ENCODE results near the gene CYTH1.

The CYTH1 gene

DNA sequence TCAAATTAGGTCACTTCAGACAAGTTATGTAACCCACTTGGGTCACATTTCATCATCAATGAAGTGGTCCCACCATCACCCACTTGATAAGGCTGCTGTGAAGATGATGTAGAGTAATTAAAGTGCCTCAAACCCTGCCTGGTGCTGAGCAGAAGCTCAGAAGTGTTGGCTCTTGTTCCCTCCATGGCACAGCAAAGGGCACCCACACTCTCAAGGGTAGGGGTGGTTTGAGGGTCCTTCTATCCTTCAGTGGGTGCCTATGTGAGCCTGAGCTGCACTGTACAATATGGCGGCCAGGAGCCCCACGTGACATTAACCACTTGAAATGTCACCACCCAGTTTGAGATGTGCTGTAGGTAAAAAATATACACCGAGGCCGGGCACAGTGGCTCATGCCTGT lies 71.5 kb downstream of the CYTH1 start:
- no peak for DNase-seq

DNA sequence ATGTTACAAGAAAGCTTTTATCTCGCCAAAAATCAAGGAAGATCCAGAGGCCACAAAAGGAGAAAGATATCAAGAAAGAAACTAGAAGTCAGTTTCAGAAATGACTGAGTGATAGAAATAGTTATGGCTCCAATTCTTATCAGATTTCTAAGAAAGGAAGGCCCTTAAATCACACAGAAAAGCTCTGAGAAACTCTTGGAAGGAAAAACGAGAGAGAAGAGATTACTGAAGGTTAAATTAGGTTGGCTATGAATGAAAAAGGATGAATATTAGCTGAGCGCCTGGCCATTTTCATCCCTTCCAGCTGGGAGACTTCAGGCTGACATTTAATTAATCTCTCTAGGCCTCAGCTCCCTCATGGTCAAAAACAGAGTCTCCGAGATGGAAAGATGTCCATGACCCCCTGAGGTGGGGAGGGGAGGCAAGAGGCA lies 72.3 kb downstream of the CYTH1 start:
- DNase-seq = no peak

DNA sequence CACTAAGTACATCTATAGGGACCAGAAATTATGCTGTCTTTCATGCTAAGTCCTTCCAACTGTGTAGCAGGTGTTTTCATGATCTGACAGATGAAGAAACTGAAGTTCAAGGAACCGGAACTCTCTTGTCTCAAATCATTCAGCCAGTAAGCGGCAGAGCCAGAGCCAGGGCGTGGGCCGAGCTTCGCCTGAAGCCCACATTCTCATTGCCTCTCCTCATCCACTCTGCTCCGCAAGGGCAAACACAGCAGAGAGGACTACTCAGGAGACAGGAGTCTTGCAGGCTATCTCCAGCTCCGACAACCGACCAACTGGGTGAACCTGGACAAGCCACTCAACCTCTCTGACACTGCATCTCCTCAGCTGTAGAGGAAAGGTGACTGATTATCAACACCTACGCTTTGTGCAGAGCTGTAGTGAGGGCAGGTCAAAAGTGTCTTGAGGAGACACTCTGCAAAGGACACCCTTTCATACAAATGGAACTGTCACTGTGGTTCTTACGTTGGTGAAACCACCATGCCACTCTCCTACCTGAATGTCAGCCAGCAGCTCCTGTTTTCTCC lies 72.9 kb downstream of the CYTH1 start:
- DNase-seq = peak in 1 of 2 experiments; percentile 37

DNA sequence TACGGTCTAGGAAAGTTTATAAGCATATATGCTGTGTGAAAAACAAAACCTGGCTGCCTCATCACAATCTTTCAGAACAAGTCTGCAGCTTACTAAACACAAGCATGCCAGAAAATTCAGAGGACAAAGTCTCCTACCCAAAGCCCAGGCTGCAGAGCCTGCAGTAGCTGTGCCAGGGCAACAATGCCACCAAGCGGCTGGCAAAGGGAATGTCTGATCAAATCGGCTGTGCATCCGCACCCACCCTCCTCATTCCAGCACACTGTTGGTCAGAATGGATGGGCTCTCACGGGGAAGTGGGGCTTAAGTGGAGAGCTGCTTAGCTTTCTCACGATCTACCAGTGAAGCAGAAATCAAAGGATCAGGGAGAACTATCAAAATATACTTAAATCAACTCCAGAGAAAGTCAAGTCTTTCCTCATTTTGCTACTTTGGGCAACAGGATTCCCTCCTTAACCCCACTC lies 73.5 kb downstream of the CYTH1 start:
- DNase-seq = peak; percentile 87 to 93

DNA sequence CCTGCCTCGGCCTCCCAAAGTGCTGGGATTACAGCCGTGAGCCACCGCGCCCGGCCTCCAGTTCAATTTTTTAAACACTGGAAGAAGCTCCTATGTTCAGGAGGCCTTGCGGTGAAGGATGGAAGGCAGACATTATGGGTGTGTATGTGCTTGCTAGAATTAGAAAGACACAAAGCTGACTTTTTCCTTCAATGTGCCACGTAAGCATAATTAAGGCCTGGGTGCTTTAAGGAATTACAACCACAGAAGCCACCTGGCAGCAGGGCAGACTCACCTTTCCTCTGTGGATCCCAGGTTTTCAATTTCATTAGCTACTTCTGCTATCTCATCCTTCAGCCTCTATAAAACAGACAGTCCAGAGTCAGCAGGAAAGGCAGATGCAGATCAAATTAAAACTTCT lies 74.2 kb downstream of the CYTH1 start:
- no peak for DNase-seq

DNA sequence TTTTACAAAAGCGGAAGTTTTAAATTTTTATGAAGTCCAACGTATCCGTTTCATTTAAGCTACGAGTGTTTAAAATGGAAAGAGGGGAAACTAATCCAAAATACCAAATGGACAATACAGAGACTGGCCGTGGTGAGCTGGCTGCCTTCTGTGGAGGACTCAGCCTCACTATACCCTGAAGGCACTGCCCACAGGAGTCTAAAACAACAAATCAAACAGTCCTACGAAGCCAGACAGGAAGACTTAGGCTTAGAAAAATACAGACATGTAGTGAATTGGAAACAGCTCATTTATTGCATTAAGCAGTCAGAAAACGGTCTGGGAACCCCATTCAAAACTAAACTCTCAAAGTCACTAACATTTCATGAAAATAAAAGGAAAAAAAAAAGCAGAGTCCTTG lies 75.1 kb downstream of the CYTH1 start:
- DNase-seq = no peak

DNA sequence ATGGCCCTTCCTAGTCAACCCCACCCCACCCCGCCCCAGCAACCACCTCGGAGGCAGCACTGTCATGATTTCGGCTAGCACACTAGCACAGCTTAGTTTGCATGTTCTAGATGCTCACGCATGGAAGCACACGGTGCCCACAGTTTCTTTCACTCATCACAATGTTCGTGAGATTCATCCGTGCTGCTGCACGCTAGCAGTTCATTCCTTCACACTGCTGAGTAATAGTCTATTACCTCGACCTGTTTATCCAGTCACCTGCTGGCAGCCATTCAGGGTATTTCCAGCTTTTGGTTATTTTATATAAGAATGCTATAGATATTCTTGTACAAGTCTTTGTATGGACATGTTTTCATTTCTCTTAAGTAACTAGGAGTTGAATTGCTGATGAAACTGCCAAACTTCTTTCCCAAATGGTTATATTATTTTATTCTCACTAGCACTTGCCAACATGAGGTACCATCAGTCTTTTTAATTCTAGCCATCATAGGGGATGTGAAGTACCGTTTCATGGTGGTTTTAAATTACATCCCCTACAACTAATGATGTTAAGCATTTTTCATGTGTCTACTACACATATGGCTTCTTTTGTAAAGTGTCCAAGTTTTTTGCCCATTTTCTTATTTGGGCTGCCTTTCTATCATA lies 75.7 kb downstream of the CYTH1 start:
- DNase-seq = peak; percentile 42 to 80

DNA sequence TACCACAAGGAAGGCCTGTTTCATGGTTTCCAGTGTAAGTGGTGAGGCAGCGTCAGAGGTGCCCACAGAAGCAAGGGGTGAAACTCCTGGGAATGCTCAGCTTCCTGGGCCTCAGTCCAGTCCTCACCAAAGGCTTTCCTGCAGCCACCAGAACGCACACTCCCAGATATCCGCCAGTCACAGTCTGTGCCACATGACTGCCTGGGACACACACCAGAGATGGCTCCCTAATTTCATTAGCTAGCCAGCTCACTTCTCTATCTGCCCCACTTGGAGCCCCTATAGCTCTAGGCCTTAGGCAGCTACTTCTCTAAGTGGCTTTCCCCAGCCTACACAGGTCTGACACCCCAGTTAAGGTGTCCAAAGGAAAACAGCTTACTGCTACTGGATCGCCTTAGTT lies 77.0 kb downstream of the CYTH1 start:
- no peak for DNase-seq

DNA sequence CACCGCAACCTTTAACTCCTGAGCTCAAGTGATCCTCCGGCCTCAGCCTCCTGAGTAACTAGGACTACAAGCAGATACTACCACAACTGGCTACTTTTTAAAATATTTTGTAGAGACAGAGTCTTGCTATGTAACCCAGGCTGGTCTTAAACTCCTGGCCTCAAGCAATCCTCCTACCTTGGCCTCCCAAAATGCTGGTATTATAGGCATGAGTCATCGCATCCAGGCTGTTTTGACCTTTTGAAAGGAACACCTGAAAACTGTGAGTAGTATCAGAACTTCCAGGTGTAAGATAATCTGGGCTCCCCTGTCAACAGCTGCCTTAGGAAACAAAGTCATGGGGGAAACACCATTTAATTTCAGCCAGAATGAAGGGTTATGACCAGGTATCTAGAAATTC lies 77.5 kb downstream of the CYTH1 start:
- no peak for DNase-seq

DNA sequence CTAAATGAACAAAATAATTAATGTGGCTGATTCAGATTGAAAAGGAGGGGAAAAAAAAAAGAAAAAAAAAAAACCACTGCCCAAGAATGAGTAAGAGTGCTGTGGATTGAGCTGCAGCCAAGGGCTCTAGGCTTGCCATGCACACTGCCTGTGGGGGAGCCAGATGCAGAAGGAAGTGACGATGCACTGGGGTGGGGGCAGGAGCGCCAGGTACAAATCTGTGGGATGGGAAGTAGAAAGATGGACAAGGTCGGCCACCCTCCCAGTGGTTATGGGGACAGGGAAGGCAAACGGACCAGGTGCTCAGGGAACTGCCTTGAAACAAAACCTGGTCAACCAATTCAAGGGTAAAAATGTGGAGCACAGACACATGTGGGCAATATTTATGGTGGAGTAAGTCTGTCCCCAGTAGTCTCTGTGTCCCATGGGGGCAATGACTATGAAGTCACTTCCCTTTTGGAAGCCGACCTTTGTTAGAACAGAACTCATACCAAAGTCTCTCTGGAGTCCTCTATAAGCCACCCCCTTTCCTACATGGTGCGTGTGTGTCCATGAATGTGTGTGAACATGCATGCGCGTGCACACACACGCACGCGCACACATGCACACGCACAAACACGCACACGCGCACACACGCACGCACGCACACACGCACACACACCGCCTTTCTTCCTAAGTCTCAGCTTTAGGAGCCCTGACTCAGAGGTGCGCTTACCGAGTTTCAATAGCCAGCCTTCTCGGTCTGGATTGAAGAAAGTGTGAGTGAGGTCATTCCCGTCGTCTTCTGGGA lies 84.3 kb downstream of the CYTH1 start:
- no peak for DNase-seq

DNA sequence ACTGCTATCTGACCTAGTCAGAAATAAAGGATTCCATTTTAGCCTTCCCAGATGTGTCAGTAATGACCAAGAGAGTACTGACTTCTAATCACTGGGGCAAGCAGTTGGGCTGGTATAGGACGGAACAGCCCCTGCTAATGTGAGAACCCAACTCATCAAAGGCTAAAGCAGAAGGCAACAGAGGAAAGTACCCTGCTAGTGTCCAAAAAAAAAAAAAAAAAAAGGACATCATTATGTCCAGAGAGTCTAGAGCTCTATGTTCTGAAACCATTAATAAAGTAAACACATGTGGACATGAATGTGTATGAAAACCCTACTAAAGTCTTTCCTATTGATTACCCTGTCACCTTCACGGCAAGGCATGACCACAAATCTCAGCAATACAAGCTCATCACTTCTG lies 85.0 kb downstream of the CYTH1 start:
- no peak for DNase-seq

DNA sequence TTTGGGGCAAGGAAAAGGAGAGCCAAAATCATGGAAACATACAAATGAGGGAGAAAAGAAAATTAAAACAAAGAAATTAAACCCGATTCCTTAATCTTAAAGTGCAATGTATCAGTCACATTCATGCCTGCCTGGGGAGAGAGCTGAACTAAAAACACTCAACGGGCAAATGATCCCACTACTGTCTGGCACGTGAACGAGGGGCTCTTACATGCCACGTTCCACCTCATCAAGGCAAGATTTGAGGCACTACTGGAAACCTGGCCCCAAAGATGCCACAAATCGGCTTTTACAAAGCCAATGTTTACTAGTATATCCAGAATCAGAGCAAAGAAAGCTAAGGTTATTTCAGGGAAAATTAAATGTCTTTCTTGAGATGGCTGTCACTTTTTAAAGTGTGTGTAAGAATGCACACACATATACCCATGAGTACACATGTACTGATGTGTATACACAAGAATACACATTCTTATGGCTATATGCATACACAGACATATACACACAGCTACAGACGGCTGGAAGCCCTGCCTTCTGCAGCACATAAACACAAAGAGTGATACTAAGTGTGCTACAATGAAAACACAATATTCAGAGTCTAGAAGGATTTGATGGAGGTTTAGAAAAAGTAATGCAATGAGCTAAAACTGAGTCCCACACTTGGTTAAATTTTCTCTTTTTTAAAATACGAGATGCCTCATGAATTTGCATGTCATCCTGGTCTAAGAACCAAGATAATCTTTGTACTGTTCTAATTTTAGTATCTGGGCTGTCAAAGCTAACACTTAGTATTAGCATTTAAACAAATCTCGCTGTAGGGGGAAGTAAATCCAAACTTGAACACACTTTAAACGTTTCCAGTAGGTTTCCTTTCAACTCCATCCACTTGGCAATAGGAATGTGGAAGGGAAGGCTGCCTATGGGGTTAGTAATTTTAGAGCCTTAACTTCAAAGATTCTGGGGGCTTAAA lies 85.8 kb downstream of the CYTH1 start:
- no peak for DNase-seq

DNA sequence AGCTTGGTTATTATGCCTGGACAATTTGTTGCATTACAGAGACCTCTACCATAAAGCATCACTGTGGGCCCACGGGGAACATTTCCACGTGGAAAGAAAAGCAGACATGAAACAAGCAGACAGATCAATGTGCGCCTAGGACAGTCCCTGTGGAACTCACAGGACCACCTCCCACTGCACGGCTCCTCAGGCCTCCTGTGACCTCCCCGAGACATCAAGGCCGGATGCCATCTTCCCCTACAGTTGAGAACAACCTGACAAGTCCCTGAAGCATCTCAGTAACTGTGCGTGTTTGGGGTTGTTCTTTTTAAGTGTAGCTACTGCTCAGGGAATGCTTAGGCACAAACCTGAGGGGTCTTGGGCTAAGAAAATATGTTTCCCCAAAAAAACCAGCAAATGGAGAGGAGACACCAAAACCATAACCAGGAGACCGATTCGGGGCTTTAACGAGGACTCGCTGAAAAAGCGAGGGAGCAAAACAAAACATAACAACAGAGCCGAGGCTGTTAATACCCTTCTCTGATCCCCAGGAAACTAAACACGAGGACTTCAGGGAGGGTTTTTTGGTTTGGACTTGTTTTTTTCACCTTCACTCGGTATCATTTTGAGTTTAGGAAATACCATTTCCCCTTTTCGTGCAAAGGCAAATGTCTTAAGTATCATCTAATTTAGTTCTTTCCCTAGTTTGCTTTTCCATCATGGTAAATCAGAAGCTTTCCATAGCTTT lies 87.1 kb downstream of the CYTH1 start:
- no peak for DNase-seq

DNA sequence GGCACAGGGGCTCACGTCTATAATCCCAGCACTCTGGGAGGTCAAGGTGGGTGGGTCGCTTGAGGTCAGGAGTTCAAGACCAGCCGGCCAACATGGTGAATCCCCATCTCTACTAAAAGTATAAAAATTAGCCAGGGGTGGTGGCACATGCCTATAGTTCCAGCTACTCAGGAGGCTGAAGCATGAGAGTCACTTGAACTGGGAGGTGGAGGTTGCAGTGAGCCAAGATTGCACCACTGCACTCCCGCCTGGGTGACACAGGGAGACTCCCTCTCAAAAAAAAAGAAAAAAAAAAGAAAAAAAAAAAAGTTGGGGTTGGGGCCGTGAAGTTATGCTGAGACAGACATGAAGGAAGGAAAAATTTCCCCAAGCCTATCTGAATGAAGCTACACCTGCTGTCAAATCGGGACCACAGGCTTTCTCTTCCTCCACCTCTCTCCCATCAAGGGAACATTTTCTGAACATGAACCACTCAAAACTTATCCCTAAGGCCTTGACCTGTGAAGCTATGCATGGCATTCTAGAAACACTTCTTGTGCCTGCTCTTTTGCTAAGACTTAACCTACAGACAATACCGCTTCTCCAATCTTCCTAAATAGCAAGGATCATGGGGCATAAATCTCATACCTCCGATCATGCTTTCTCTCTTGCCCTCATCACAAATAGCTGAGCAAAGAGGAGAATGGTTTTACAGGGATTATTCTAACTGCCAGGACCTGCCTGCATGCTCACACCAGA lies 88.6 kb downstream of the CYTH1 start:
- DNase-seq = no peak

DNA sequence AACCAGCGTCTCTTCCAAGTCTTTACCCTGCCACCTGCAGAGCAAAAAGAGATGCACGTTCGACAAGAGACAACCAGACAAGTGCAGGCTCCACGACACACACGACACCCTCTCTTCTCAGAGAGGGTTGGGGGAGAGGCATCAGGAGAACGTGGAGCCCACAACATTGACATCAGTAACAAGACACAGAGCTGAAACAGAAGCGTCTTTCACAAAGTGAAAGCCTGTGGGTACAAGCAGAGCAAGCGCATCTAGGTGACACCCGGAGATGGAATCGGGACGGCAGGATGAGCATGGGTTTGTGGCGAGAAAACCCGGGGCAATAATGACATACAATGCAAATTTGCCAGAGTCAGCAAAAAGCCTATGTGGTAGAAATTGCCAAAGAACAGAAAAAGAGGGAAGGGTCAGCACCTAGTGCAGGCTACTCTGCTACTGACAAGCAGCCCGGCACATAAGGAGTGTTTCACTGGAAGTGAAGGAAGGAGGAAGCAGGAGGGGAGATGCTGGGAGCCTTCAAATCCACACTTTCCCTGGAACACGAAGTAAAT lies 89.5 kb downstream of the CYTH1 start:
- no peak for DNase-seq

DNA sequence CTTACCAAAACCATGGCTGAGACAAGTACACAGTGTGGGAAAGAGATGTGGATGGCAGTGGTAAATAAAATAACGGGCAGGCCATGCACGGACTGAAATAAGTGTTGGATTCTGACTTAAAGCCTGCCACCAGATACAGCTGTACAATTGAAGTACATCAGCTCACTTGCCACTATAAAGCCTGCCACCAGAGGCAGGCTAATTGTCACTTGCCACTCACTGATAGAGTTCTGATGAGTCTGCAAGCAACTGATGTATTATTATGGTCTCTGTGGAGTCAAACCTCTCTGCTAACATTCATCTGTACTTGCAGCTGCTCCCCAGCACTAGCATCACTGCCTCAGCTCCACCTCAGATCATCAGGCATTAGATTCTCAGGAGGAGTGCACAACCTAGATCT lies 93.0 kb downstream of the CYTH1 start:
- no peak for DNase-seq

DNA sequence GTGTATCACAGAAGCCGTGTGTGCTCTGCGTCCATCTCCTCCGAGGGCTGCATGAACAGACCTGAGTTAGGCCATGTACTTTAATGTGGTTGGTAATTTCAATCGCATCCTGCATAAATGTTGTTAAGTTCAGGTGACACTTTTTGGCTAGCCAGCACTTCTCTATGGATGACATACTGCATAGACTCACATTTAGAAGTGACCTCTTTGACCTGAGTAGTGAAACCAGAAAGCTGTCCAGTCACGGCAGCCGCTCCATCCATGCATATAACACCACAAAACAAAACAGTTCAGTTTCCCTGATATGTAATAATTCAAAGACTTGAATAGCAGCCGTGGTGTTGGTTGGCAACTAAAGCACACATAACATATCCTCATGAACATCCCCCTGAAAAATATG lies 94.1 kb downstream of the CYTH1 start:
- no peak for DNase-seq

DNA sequence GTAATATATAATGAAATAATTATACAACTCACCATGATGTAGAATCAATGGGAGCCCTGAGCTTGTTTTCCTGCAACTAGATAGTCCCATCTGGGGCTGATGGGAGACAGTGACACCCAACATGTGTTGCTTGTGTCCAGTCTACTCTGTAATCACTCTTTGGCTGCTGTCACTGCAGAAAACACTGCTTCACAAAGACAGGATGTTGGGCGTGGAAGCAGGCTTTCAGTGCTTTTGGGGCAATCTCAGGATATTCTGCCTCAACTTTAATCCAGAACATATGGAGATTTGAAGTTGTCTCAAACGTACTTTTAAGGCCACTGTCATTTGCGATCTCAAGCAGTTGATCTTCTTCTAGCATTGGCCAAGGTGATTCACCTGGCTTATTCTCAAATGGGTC lies 94.9 kb downstream of the CYTH1 start:
- no peak for DNase-seq

DNA sequence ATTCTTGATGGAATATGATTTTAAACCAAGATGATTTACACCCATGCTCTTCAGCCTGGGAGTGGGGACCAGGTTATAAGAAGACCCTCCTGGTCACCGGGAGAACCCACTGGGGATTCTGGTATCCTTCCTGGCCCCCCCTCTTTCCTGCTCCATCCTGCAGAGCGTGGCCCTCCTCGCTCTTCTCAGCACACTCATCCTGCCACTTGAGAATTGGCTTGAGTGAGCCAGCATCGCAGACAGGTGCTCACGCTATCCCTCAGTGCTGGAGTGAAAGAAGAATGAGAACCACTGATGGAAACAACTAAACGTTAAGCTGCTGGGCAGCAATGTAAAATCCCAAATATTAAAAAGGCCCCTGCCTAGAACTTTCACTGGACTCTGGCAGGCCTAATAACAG lies 98.0 kb downstream of the CYTH1 start:
- DNase-seq = peak in 1 of 2 experiments; percentile 20

DNA sequence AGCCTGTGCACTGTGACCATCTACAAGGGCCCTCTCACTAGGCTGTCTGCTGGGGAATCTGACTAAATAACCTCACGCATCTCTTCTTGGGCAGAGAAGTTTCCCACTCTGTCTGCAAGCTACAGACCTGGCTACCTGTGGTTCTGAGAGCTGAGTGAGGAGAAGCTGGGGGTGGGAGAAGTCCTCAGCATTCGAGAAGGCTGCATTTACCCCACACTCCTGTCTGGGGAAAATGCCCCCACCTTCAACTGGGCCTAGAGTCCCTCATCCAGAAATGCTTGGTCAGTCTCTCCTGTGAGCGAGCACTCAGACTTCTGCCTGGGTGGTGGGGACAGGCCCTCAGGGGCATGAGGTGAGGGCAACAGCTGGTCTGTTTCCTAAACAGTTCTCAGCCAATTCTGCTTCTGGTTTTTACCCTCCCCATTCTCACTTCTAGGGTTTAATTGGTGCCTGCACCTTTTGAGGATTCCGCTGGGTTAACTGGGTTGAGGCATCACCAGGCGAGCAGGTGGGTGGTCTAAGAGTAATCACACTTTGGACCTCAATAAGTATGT lies 98.6 kb downstream of the CYTH1 start:
- no peak for DNase-seq

DNA sequence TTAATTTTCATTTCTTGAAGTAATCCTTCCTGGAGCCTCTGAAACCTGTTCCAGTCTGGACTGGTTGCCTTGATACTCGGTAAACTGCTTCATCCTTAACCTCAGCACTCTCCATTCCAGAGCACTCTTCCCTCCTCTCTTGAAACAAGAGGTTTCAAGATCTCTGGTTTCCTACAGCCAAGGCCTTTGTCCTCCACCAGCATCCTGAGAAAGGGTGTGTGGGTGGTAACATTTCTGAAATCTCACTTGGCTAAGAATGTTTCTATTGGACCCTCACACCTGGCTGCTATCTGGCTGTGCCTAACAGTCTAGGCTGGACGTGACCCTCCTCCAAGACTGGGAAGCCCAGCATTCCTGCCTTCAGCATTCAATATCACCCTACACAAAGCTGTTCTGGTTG lies 99.7 kb downstream of the CYTH1 start:
- DNase-seq = no peak
